Activated CD4-positive, alpha-beta T cell treated with anti-CD3 and anti-CD28 coated beads, Interleukin-2, amount 50 U/mL, for 1 hour (primary cell): ENCODE data around the gene ANKS1B.
A peak's percentile ranks its signal among the peaks of the same experiment; 100 is the strongest.

Source experiments
- DNase-seq: peaks from one replicate; pipeline ENCODE4 v3.0.0-alpha.2; 2020

ANKS1B gene

DNA sequence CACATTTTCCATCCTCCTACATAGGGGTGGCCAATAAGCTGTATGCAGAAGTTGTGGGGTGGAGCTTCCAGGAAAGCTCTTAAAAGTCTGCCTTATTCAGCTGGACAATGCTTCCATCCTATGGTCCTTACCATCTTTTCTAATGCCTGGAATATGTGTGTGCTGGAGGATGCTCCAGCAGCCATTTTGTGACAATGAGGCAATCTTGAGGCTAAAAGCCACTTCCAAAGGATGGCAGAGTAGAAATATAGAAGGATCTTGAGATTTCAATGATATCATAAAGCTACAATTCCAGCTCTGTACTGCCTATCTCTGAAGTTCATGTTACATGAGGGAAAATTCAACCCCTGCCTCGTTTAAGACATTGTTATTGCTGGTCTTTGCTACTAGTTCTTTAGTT, 1244.0 kb downstream of the ANKS1B start:
- no peak for DNase-seq

DNA sequence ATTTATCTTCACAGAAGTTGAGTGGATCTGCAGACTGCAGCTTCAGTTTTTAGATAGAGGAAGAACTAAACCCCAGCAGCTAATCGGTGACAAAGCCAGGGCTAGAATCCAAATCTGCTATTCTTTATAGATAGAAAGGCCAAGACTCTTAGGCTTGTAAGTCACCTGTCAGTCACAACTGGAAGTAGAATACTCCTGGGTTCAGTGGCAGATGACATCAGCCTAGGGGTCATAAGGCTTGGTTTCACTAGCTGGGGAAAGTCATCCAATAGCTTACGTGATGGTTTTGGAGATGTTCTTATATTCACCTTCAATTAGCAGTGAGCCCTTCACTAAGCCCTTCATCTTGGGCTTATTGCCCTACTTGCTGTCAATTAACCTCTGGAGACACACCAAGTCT, 1246.2 kb downstream of the ANKS1B start:
- no peak for DNase-seq

DNA sequence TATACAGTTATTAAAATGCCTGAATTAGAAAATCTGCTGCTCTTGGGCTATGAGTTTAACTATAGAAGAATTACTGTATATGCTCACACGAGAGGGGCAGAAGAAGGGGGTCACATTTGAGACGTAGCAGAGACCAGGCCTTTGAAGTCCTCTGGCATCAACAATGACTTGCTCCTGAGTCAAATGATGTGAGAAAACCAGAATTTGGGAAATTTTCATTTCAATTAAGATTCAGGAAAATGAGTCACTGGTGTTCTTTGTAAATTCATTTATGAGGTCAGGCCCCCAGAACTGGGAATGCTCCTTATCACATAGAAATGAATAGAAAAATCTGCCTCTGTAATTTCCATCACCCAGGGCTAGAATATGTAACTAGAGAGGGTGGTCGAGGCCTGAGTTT, 1246.7 kb downstream of the ANKS1B start:
- no peak for DNase-seq

DNA sequence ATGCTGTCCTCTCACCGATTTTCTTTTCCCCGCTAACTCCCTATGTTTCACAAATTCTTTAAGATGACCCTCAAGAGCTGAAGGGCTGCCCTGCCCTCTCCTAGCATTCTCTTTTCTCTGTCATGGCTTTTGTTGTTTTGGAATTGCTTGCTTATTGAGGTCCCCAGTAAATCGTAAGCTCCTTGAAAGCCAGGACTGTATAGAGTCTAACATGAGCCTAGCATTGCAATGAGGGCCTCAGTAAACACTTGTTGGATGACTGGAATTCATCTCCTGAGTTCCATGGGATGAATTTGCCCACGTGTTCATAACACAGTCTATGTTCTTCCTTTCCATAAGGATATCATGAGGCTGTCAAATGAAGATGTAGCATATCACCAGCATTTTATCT, 1247.4 kb downstream of the ANKS1B start:
- DNase-seq: no peak

DNA sequence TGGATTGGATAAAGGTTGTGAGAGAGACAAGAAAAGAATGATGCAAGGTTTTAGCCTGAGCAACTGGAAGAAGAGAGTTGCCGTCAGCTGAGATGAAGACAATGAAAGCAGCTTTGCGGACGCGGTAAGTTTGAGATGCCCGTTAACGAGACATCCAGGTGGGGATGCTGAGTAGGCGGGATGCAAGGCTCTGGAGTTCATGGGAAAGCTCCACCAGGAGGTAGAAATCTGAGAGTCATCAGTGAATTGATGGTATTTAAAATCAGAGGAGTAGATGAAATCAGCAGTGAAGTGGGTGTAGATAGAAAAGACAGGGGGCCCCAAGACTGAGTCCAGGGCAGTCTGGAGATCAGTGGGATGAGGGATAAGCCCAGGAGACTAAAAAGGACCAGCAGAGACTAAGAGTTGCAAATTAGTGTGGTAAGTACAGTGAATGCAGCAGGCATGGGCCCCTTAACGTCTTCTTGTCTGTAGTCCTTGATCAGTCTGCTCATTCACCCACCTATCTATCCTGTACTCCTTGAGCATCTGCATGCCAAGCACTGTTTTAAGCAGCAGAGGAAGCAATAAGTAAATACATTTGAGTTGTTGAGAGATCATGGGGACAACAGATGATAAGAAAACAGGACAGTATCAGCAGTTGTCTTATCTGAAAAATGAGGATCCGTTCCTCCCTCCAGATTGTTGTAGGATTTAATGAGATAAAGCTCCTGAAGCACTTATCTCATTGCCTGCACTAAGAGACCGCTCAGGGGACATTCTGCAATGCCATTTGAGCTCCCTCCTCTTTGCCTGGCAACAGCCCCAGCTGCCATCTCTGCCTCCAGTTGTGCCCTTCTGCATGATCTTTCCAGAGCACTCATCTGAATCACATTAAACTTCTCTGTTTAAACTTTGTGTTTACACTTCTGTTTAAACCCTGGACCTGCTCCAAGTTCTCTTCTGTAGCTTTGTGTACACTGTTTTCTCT, 1248.1 kb downstream of the ANKS1B start:
- DNase-seq: no peak

DNA sequence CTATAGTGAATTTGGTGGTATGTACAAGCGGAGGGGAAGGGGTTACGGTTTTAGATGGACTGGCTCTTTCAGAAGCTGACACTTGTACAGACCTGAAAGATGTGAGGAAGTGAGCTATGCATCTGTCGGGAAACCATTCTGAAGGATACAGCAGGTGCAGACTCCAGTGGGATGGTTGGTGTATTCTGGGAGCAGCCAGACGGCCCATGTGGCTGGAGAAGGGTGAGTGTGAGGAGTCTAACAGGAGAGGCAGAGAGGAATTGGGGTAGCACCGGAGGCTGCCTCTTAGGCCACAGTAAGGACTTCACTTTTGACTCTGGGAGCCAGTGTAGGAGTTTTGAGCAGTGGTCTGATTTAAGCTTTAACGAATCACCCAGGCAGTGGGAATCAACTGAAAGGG, 1248.9 kb downstream of the ANKS1B start:
- DNase-seq: no peak

DNA sequence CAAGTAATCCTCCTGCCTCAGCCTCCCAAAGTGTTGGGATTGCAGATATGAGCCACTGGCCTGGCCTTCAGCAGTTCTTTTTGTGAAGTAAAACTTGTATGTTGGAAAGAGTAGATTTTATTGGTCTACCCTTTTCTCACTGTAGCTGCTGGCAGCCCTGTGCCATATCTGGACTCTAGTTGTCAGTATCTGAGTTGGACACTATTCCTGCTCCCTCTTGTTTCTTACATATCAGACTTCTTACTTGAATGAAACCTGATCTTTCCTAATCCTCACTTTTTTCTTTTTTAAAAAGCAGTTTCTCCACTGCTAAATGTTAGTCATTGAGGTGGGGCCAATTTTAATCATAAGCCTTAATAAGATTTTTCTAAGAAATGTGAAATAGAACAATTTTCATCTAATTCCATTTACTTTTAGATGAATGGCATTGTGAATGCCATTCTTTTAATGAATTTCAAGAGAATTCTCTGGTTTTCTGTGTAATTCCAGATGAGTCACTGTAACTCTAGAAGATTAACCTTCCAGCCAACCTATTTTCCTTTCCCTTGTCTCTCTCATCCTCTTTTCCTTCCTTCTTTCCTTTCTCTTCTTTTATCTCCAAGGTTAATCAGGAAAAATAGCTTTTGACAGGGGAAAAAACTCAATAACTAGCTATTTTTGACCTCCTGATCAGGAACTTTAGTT, 1250.9 kb downstream of the ANKS1B start:
- no peak for DNase-seq

DNA sequence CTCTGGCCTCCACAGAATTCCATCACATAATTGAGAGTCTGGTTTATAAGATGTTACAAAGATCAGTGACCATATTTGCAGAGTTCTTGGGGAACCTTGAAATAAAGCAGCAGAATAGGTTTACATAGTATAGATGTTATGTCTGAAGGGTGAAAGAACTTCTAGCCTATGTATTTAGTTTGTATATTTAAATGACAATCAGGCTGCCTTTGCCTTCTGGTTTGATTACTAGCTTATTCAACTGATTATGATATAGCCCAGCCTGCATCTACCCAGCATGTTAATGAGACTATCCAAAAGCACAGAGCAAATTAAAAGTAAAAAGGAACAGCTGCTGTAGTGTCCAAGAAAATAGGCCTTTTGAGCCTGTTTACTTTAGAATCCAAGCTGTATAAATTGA, 1254.3 kb downstream of the ANKS1B start:
- no peak for DNase-seq

DNA sequence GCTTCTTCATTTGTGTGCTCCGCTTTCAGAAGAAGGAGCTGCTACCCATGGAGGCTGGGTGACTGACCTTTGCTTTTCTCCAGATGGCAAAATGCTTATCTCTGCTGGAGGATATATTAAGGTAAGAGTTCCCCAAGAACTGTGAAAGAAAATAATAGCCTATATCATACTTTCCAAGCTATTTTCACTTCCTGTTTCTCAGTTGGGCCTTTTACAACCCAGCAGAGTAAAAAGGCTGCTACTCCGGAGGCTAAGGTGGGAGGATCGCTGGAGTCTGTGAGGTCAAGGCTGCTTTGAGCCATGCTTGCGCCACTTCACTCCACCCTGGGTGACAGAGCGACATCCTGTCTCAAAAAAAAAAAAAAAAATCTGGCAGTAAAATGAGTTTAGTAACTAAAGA, 1257.5 kb downstream of the ANKS1B start:
- DNase-seq: no peak

DNA sequence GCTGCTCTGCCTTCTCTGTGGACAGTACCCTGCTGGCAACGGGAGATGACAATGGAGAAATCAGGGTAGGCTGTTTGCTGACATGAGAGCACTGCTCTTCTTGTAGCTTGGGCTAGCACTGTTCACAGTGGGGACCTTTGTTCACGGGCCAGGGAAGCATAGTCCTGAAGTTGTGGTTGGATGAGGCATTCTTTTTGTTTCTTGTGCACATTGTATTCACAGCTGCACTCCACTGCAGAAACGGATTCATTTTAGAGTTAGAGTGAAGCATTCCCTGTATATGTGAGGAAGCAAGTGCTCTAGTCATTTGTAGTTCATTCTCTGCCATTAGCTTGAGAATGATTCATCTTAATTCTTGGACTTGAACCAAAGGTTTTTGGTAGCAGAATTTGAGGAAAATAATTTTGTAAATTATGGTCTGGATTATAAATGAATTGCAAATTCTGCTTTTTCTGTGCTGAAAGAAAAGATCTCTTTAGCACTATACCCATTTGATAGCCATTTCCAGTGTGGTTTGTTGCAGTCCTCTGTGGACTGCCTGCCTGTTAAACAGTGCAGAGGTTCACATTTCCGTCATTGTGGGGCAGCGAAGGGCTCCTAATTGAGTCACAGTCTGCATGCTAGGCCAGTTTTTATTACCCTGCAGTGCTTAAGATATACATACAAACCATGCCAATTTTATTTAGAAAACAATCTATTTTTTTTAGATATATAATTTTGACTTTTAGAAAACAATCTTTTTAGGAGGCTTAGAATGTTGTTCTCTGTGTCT, 1259.1 kb downstream of the ANKS1B start:
- peak; percentile 38 for DNase-seq

DNA sequence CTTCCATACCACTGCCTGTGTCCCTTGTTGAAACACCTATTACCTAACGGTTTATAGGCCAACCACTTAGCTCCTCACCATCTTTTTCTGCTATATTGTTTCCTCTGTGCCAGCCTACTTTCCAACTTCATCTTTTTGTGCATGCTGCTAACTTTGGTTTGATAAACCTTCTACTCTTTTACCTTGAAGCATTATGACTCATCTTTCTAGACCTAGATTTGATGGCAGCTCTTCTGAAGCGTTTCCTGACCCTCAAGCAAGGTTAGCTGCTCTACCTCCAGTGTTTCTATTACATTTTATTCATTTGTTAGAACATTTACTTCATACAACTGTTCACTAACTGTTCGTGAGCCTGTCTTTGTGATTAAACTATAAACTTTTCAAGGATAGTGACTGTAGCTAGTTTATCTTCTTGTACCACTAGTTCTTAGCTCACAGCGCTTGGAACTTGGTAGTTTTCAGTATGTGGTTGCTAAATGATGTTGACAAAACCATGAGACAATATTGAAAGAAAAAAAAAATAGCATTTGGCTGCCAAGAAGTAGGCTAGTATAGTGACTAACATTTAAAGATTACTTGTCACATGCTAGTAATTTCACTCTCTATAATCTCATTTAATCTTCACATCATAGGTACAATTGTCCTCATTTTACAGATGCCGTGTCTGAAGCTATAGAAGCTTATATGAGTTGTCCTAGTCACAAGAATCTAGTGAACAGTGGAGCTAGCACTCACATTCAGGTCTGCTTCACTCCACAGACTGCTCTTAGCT, 1260.2 kb downstream of the ANKS1B start:
- no peak for DNase-seq

DNA sequence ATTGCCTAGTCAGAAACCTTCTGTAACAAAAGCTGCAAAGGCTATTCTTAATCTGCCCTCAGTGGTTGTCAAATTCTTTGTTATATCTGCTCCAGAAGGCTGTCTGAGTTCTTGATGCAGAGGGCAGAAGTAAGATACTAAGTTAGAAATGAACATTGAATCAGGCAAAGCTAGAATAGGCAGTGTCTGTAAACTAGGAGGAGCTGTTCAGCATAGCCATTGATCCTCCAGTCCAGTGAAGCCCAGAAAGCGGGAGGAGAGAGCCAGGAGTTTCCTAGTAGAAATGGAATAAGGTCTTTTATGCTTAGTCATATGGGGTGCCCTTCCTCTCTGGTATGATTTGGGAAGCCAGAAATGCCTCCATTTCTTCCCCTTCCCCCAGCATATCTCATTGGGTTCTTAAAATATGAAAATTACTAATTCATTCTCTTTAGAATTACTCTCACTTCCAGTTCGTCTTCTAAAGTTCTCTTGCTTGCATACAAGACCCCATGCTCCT, 1263.5 kb downstream of the ANKS1B start:
- DNase-seq: no peak

DNA sequence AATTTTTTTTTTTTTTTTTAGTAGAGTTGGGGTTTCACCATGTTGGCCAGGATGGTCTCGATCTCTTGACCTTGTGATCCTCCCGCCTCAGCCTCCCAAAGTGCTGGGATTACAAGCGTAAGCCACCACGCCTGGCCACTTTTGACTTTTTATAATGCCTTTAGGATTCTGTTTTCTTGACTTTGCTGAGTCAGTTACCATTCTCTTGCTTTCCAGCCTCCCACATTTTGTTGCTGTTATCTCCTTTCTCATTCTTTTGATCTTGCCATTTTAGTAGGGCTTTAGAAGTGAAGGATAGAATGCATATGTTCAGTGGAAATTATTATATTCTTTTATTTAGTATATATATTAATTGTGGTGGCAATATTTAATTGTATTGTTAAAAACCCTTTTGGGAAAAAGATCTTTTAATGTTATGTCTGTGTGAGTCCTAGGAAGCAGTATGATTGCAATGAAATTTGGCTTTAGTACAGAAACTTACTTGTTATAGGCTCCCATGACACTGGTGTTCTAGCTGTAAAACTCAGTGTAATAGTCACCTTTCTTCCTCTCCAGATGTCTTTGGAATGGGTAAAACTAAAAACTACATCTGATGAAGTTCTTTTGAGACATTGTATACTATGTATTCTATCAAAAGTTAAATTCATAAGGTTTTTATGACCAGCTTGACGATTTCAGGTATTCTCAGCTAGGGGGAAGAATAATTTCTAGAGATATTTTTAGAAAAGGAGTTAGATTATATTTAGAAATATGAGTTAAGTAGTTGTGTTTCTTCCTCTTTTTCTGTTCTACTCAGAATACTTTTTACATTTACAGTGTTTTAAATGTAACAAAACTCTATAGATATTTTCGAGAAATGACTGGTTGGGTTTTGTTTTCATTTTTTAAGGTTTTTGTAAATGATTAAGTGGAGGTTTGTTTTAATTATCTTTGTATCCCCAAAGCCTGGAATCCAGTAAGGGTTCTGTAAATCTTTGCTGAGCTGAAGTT, 1264.9 kb downstream of the ANKS1B start:
- DNase-seq: no peak

DNA sequence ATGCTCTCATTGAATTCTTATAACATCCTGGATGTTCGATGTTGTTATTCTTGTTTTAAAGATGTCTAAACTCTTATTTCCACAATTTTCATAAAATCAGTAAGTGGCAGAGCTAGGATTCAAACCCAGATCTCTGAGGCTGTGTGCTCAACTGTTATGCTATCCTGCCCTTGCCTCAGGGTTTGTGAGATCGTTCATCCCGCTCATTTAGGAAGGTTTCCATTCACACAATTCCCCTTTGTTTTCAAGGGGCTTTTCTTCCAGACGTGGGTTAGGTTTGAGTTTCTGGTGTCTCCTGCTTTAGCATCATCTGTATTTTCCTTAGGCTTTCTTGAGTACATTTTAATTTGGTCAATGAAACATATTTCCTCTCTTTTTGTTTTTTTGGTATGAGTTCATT, 1270.3 kb downstream of the ANKS1B start:
- no peak for DNase-seq

DNA sequence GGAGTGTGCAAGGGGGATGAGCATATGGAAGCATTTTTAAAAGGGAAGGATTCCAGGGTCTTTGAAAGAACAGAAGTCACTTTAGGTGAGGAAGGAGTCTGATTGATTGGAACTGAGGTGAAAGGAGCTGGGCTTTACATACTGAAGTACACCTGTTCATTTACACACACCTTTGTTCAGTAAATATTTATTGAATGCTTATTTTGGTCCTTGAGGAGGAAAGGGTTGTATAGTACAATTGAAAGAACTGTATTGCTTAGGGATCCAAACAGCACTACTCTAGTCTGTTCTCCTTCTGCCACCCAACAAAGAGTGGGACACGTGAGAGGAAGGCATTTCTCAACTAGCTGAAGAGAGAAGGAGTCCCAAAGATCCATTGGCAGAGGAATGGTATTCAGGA, 1275.7 kb downstream of the ANKS1B start:
- DNase-seq: no peak

DNA sequence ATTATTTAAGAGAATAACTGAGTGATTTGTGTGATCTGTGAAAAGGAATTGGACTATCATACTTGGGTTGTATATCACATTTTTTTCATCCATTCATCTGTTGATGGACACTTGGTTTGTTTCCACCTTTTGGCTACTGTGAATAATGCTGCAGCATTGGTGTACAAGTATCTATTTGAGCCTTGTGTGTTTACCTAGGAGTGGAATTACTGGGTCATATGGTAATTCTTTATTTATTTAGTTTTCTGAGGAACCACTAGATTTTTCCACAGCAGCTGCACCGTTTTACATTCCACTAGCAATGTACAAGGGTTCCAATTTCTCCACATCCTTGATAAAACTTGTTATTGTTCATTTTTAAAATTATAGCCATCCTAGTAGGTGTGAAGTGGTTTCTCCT, 1283.6 kb downstream of the ANKS1B start:
- no peak for DNase-seq

DNA sequence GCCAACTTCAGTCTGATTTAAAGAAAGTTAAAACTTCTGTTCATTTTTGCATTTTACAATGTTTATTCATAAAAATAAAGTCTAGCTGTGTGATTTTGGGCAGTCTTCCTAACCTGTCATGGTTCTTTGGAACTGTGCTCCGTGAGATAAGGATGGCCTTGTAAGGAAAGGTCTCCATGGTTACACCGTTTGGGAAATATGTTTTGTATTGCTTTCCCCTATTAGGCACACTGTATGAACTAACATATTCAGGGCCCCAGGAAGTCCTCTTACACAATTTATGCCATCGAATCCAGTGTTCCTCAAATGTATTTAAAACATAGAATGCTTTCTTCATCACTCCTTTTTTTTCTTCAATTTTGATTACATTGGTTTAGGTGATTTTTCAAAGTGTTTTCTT, 1285.2 kb downstream of the ANKS1B start:
- no peak for DNase-seq

DNA sequence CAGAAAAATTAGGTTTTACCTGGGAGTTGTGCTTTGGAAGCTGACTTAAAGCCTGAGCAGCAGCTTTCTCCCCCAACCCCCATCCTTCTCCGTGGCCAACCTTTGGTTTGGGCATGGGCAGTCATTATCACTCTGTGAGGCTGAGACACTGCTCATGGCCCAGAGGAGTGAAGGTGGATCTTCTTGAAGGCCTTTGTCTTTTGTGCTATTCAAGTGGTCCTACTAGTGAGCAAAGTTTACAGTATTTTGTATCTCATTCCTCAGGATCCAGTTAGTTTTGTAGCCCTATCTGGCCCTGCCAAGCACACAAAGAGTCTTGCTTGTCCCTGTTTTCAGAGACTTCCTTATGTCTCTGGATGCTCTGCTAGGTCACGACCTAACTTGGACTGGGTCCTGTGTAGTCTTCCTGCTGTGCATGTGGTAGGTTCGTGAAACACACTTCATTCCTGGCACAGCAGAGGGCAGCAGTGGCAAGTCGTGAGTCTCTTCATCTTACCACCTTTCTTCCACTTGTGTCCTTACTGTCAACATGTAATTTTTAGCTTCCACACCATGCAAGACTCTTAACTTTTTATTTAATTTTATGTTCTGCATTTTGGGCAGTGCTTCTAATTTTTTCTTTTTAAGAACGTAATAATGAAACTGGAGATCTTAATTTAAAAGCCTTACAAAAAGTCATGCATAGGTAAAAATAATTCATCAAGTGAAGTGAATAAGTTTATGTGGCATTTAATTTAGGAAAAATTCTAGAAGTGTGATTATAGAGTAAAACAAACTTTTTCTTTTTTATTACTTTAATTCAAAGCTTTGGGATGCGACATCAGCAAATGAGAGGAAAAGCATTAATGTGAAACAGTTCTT, 1285.9 kb downstream of the ANKS1B start:
- peak; percentile 20 for DNase-seq

DNA sequence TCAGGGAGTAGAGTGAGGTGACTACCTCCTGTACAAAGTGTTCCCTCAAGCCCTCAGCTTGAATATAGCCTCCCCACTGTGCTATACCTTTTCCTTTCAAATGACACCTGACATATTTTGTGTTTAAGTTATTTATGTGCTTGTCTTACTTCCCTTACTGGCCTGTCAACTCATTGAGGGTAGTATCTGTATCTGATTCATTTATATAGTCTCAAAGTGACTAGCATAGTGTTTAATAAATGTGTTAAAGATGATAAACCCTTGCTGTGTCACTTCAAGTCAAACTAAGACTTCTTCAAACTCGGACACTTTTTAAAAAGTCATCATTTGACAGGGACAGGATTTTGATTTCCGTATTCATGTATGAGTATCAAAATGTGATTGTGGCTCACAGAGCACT, 1287.5 kb downstream of the ANKS1B start:
- no peak for DNase-seq

DNA sequence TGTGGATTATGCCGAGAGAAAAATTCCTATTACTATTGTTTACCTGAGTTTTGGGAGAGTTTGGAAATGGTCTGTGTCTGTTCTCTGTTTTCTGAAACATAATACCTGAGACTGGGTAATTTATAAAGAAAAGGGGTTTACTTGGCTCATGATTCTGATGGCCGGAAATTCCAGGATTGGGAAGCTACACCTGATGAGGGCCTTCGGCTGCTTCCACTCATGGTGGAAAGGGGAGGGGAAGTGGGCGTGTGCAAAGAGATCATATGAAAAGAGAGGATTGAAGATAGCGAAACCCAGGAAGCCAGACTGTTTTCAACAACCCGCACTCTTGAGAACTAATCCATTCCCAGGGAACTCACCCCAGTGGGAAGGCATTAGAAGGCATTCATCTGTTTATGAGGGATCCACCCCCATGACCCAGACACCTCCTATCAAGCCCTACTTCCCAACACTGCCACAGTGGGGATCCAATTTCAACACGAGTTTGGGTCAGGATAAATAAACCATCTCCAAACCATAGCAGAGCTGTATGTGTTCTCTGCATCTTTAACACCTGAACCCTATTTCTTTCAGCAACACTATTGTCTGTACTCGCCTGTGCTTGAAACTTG, 1288.6 kb downstream of the ANKS1B start:
- DNase-seq: no peak
